ENCODE results near the gene NKAPD1.

The NKAPD1 gene

DNA sequence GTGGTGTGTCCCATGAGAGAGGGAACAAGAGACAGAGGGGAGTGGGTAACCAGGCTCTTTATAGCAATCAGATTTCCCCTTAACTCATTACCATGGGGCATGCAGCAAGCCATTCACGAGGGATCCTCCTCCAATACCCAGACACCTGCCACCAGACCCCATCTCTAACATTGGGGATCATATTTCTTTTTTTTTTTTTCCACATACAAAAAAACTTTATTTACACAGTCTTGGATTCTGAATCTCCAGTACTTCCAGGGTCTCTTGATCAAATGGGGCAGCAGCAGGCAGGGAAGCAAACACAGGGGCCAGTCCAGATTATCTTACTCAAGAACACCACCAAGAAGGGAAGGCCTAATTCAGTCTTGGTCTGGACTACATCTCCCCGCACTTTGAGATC lies 44.6 kb upstream of the NKAPD1 start:
- Histone ChIP-seq H3K36me3 (ENCODE audit: control insufficient read depth, low read length) (peaks cover 74% of the 10 kb centered on the region), H3K4me2 (ENCODE audit: low read length) (no peak overlapping the region), H3K79me2 (ENCODE audit: control insufficient read depth, low read length) (peaks cover 51% of the 10 kb centered on the region), H3K9me2 (replicated peaks; ENCODE audit: control insufficient read depth, low read length) (no peaks in the 10 kb centered on the region), H3K4me3 (ENCODE audit: low read length) (no peak overlapping the region), H4K20me1 (ENCODE audit: control insufficient read depth, insufficient read depth, low read depth, low read length) (no peaks in the 10 kb centered on the region), H3K27ac (ENCODE audit: low read depth, low read length) (no peak overlapping the region), H3K4me1 (ENCODE audit: control insufficient read depth, low read length) (peaks cover under 1% of the 10 kb centered on the region; the same call in 1 of the 2 replicates), H3K9me3 (ENCODE audit: control insufficient read depth, insufficient read depth, low read length) (no peaks in the 10 kb centered on the region), H3F3A (ENCODE audit: control insufficient read depth, insufficient read depth) (peaks cover 2% of the 10 kb centered on the region), H3K27me3 (ENCODE audit: control insufficient read depth, low read length) (no peaks in the 10 kb centered on the region)
- TF ChIP-seq EZH2phosphoT487 (IDR thresholded peaks at IDR 0.05; ENCODE audit: borderline replicate concordance, low read length), result no peak
- TF ChIP-seq, protein P1, sequence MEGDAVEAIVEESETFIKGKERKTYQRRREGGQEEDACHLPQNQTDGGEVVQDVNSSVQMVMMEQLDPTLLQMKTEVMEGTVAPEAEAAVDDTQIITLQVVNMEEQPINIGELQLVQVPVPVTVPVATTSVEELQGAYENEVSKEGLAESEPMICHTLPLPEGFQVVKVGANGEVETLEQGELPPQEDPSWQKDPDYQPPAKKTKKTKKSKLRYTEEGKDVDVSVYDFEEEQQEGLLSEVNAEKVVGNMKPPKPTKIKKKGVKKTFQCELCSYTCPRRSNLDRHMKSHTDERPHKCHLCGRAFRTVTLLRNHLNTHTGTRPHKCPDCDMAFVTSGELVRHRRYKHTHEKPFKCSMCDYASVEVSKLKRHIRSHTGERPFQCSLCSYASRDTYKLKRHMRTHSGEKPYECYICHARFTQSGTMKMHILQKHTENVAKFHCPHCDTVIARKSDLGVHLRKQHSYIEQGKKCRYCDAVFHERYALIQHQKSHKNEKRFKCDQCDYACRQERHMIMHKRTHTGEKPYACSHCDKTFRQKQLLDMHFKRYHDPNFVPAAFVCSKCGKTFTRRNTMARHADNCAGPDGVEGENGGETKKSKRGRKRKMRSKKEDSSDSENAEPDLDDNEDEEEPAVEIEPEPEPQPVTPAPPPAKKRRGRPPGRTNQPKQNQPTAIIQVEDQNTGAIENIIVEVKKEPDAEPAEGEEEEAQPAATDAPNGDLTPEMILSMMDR (IDR thresholded peaks at IDR 0.05; ENCODE audit: low read depth, low read length, poor library complexity, severe bottlenecking), result no peak

DNA sequence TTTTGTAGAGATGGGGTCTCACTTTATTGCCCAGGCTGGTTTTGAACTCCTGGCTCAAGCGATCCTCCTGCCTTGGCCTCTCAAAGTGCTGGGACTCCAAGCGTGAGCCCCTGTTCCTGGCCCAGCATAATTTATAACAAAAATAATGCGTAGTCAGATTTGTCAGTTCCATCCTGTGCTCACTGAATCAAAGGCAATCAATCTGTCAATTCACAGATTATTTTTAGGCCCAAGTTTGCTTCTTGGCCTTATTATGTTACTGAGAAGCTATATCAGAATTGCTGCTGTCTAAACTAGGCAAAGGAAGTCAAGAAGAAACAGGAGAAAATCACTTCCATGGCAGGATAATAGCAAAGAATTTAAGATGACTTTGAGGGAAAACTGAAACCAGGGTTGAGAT lies 40.2 kb upstream of the NKAPD1 start:
- H3K9me3 ChIP-seq (ENCODE audit: control insufficient read depth, insufficient read depth, low read length), result no peaks in the 10 kb centered on the region
- no peaks in the 10 kb centered on the region for H3K9me2 ChIP-seq (replicated peaks; ENCODE audit: control insufficient read depth, low read length)
- no peaks in the 10 kb centered on the region for H4K20me1 ChIP-seq (ENCODE audit: control insufficient read depth, insufficient read depth, low read depth, low read length)
- no peak overlapping the region for H3K4me2 ChIP-seq (ENCODE audit: low read length)
- H3K27ac ChIP-seq (ENCODE audit: low read depth, low read length), result no peak overlapping the region
- H3F3A ChIP-seq (ENCODE audit: control insufficient read depth, insufficient read depth), result no peaks in the 10 kb centered on the region; the same call in 1 of the 2 replicates
- peaks cover 27% of the 10 kb centered on the region for H3K79me2 ChIP-seq (ENCODE audit: control insufficient read depth, low read length)
- H3K36me3 ChIP-seq (ENCODE audit: control insufficient read depth, low read length), result peaks cover 77% of the 10 kb centered on the region
- TF ChIP-seq, protein P1 (IDR thresholded peaks at IDR 0.05; ENCODE audit: low read depth, low read length, poor library complexity, severe bottlenecking), result no peak
- no peak for TF ChIP-seq EZH2phosphoT487 (IDR thresholded peaks at IDR 0.05; ENCODE audit: borderline replicate concordance, low read length)
- no peak overlapping the region for H3K4me3 ChIP-seq (ENCODE audit: low read length)
- no peaks in the 10 kb centered on the region for H3K27me3 ChIP-seq (ENCODE audit: control insufficient read depth, low read length)
- H3K4me1 ChIP-seq (ENCODE audit: control insufficient read depth, low read length), result no peaks in the 10 kb centered on the region

DNA sequence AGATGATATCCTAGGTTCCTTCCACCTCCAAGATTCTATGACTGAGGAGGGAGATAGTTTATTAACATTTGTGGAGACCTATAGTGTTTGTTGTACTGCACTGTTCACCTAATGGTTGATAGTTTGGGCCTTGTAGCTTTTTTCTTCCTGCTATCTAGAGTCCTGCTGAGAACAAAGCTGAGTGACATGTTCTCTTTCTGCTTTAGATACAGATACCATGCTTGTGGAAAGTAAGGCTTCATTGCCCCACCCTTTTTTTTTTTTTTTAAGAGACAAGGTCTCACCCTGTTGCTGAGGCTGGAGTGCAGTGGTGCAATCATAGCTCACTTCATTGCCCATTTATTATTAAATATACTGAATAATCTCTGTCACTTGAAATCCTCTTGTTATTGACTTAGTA lies 36.6 kb upstream of the NKAPD1 start:
- H3K79me2 ChIP-seq (ENCODE audit: control insufficient read depth, low read length), result peaks cover 20% of the 10 kb centered on the region
- H4K20me1 ChIP-seq (ENCODE audit: control insufficient read depth, insufficient read depth, low read depth, low read length), result 0 out of 2 replicates have a peak, but pooled peaks cover 2% of the 10 kb centered on the region
- peaks cover 73% of the 10 kb centered on the region for H3K36me3 ChIP-seq (ENCODE audit: control insufficient read depth, low read length)
- H3K4me1 ChIP-seq (ENCODE audit: control insufficient read depth, low read length), result no peaks in the 10 kb centered on the region
- no peaks in the 10 kb centered on the region for H3K9me2 ChIP-seq (replicated peaks; ENCODE audit: control insufficient read depth, low read length)
- H3K27me3 ChIP-seq (ENCODE audit: control insufficient read depth, low read length), result no peaks in the 10 kb centered on the region
- no peak overlapping the region for H3K4me2 ChIP-seq (ENCODE audit: low read length)
- no peaks in the 10 kb centered on the region for H3K9me3 ChIP-seq (ENCODE audit: control insufficient read depth, insufficient read depth, low read length)
- no peak overlapping the region for H3K27ac ChIP-seq (ENCODE audit: low read depth, low read length)
- H3K4me3 ChIP-seq (ENCODE audit: low read length), result no peak overlapping the region
- TF ChIP-seq EZH2phosphoT487 (IDR thresholded peaks at IDR 0.05; ENCODE audit: borderline replicate concordance, low read length), result no peak
- TF ChIP-seq, protein P1 (IDR thresholded peaks at IDR 0.05; ENCODE audit: low read depth, low read length, poor library complexity, severe bottlenecking), result no peak
- H3F3A ChIP-seq (ENCODE audit: control insufficient read depth, insufficient read depth), result no peaks in the 10 kb centered on the region
